GM21737 (cell line): ENCODE data around the gene DBNDD2.

Experiments
- ATAC-seq: cut with Tn5 transposase; IDR thresholded peaks from one replicate; pipeline ENCODE4 v1.9.1; 2021; ENCODE audit warnings: mild to moderate bottlenecking, moderate library complexity; ENCODE audit not compliant: unreplicated experiment

Gene DBNDD2

DNA sequence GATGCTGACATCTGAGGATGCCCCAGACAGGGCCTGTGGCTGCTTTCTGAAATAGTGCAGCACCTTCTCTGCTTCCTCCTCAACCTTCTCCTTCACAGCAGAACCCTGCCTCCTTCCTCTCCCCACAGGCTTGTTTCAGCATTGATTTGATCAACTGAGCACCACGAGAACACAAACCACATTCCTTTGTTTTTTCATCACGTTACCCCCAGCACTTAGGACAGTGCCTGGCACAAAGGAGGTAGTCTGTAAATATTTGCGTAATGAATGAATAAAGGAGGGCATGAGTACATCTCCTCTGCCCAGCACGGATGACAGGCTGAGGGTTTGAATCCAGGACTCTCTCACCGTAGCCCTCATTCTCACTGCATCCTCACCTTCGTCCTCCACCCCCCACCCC lies 40.2 kb downstream of the DBNDD2 start:
- ATAC-seq = no peak

DNA sequence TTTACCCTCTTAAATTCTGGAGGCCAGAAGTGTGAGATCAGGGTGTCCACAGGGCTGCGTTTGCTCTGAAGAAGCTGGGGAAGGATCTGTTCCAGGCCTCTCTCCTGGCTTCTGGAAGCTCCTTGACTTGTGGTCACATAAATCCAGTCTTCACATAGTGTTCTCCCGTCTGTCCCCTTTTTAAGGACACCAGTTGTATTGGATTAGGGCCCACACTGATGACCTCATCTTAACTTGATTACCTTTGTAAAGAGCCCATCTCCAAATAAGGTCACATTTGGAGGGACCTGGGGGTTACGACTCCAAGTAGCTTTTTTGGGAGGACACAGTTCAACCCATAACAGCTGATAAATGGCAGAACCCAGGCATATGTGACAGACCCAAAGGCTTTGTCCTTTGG lies 41.4 kb downstream of the DBNDD2 start:
- no peak for ATAC-seq

DNA sequence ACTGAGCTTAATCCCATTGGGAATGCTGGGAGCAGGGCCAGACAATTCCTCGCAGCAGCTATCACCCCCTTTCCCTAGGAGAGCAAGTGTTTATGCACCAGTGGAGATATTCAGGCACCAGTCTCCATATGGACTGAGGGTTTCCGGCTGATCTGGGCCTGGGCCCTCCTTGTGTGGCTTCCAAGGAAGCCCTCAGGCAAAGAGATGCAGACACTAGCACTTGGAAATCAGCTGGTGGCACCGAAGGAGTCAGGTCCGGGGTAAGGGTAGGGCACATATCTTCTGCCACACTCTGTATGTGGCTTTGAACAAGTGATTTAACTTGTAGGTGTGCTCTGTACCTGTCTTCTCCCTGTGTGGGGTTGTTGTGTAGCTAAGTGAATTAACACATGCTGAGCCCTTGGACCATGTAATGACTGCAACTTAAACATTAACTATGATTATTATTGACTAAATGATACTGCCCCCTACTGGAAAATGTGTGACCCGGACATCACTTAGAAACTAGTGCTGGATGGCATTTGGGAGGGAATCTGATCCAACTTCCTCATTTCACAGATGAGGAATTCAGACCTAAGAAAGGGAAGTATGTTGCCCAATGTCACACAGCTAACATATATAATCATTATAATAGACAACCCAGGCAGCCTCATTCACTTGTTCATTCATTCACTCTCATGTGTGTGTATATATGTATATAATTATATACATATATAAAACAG lies 42.2 kb downstream of the DBNDD2 start:
- ATAC-seq = no peak

DNA sequence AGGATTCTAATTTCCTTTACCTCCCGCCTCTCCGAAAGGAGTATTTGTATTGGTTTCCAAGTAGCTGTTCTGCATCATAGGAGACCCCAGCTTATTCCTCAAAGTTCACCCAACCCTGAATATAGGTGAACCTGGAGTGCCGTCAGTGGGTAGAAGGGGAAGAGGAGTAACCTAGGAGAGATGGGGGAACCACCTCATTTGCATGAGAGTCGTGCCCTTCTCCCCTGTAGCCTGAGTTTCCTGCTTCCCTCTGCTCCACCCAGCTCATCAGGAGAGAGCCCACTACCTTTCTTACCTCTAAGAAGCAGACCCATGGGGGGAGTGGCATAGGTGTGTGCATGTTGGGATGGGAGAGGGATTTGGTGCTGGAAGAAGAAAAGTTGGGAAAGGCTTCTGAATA lies 44.1 kb downstream of the DBNDD2 start:
- ATAC-seq = no peak

DNA sequence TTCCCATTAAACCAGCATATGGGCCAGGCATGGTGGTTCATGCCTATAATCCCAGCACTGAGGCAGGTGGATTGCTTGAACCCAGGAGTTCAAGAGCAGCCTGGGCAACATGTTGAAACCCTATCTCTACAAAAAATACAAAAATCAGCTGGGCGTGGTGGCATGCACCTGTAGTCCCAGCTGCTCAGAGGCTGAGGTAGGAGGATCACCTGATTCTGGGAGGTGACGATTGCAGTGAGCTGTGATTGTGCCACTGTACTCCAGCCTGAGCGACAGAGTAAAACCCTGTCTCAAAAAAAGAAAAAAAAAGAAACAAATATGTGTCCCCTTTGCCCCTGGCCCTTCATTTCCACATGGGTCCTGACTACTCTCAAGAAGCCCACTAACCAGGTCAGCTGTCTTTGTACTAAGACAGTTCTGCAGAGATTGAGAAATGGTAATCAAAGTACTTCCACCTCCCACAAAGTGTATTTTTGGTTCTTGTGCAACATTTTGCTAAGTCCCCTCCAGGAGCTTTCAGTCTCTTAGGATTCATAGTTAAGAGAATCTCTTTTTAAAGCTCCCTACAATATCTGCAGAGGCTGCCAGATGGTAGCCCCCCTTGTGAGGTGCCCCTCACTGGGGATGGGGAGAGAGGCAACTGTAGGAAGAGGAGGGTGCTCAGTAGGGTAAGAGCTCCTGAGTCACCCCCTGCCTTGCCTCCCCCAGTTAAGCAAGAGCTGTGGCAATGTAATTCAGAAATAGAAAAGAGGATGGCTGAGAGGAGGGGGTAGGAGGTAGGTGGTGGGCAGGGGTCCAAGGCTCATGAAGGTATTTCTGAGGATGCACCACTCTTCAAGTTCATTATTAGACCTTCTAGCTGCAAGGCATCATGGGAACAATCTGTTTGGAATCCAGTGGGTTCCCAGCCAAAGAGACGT lies 44.9 kb downstream of the DBNDD2 start:
- no peak for ATAC-seq

DNA sequence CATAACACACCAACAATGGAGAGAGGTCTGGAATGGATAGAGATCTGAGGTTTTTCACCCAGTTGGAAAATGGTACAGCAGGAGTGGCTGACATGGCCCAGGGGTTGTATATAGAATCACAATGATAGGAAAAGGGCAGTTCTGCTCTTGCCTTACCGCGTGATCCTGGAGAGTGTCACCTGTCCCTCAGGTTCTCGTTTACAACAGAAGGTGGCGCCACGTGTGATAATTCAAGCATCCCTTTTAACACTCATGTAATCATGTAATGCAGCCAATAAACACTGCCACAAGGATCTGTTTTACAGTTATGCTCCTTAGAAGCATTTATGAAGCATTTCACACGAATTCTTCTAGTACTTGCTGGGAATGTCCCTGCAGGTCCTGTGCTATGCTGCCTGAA lies 48.5 kb downstream of the DBNDD2 start:
- ATAC-seq = no peak

DNA sequence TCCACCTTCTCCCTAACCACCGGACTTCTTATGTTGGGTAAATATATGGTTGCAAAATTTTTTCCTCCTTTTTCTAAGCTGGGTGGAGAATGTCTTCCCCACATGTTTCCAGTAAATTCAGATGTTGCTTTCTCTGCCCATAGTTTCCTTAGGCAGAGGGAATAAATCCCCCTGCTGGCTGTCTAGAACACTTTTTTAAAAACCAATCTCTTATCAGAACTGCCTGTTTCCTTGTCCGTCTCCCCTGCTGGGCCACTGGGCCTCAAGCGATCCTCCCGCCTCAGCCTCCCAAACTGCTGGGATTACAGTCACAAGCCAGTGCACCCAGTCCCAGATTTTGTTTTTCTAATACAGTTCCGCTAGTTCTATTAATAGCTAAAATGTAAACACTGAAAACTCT lies 51.5 kb downstream of the DBNDD2 start:
- no peak for ATAC-seq
